ENCODE data around the gene MTR. TPM values are rescaled to one million over a fixed set of nuclear protein-coding genes. Genes with fewer than 3 reads are reported as not detected.

Gene MTR
- total RNA-seq, 4 donors from 2014 or later, result 19.0 to 78.1 (median 47.5) TPM

GRCh38 chr1:236802264-236802663, 7.2 kb downstream of the MTR start:
- H3K27me3 ChIP-seq, result no peaks in the 10 kb centered on the region
- H3K9me3 ChIP-seq, result no peaks in the 10 kb centered on the region
- no peak overlapping the region for H3K4me3 ChIP-seq
- no peaks in the 10 kb centered on the region for H3K36me3 ChIP-seq
- no peaks in the 10 kb centered on the region for H3K4me1 ChIP-seq
- TF ChIP-seq, protein P1, sequence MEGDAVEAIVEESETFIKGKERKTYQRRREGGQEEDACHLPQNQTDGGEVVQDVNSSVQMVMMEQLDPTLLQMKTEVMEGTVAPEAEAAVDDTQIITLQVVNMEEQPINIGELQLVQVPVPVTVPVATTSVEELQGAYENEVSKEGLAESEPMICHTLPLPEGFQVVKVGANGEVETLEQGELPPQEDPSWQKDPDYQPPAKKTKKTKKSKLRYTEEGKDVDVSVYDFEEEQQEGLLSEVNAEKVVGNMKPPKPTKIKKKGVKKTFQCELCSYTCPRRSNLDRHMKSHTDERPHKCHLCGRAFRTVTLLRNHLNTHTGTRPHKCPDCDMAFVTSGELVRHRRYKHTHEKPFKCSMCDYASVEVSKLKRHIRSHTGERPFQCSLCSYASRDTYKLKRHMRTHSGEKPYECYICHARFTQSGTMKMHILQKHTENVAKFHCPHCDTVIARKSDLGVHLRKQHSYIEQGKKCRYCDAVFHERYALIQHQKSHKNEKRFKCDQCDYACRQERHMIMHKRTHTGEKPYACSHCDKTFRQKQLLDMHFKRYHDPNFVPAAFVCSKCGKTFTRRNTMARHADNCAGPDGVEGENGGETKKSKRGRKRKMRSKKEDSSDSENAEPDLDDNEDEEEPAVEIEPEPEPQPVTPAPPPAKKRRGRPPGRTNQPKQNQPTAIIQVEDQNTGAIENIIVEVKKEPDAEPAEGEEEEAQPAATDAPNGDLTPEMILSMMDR (IDR thresholded peaks at IDR 0.05), result no peak
- TF ChIP-seq POLR2A (IDR thresholded peaks at IDR 0.05), result no peak
- intact Hi-C loops (cut with DNase I; ENCODE audit: low total_unique reads), result no loop called here
- no peak overlapping the region for H3K27ac ChIP-seq
- no peak for DNase-seq

DNA sequence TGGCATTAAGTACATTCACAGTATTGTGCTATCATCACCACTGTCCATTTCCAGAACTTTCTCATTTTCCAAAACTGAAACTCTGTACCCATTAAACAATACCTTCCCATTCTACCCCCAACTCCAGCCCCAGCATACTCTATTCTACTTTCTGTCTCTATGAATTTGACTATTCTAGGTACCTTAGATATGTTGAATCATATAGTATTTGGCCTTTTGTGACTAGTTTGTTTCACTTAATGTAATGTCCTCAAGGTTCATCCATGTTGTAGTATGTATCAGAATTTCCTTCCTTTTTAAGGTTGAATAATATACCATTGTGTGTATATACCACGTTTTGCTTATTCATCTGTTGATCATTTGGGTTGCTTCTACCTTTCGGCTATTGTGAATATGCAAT, 11.5 kb downstream of the MTR start:
- no peaks in the 10 kb centered on the region for H3K27me3 ChIP-seq
- H3K4me3 ChIP-seq, result no peak overlapping the region
- no peaks in the 10 kb centered on the region for H3K9me3 ChIP-seq
- TF ChIP-seq POLR2A (IDR thresholded peaks at IDR 0.05), result no peak
- TF ChIP-seq, protein P1 (IDR thresholded peaks at IDR 0.05), result no peak
- no peaks in the 10 kb centered on the region for H3K36me3 ChIP-seq
- no peak overlapping the region for H3K27ac ChIP-seq
- H3K4me1 ChIP-seq, result no peaks in the 10 kb centered on the region
- intact Hi-C loops (cut with DNase I; ENCODE audit: low total_unique reads), result no loop called here
- DNase-seq, result no peak

GRCh38 chr1:236808005-236808404, 12.9 kb downstream of the MTR start:
- H3K4me3 ChIP-seq, result no peak overlapping the region
- intact Hi-C loops (cut with DNase I; ENCODE audit: low total_unique reads), result no loop called here
- no peaks in the 10 kb centered on the region for H3K9me3 ChIP-seq
- no peaks in the 10 kb centered on the region for H3K4me1 ChIP-seq
- no peaks in the 10 kb centered on the region for H3K27me3 ChIP-seq
- H3K27ac ChIP-seq, result no peak overlapping the region
- DNase-seq, result no peak
- no peaks in the 10 kb centered on the region for H3K36me3 ChIP-seq
- TF ChIP-seq, protein P1 (IDR thresholded peaks at IDR 0.05), result no peak
- TF ChIP-seq POLR2A (IDR thresholded peaks at IDR 0.05), result no peak

DNA sequence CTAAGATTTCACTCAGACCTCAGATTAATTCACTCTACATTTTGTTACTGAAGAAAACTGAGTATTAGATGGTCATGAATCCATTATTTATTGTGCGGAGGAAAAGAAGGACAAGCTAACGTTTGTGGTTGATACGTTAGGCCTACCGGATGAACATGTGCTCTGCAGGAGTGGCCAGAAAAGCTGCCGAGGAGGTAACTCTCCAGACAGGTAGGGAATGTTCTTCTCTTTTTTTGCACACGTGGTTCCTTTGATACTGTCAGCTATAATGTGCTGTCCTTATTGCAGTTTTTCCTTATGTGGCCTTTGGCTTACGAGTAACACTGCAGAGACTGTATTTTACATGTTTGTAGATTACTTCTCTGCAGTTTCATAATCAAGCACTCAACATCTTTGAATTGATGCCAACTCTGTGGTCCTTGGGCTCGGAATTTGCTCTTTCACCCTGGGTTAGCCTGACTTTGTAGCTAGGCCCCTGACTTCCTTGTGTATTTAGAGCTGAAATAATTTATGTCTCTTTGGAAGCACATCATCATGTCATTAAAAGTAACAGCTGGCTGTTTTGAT, 13.6 kb downstream of the MTR start:
- Histone ChIP-seq H3K36me3 (no peaks in the 10 kb centered on the region), H3K4me3 (no peak overlapping the region), H3K27ac (no peak overlapping the region), H3K4me1 (no peaks in the 10 kb centered on the region), H3K27me3 (no peaks in the 10 kb centered on the region), H3K9me3 (no peaks in the 10 kb centered on the region)
- TF ChIP-seq, protein P1 (IDR thresholded peaks at IDR 0.05), result no peak
- TF ChIP-seq POLR2A (IDR thresholded peaks at IDR 0.05), result no peak
- no peak for DNase-seq
- intact Hi-C loops (cut with DNase I; ENCODE audit: low total_unique reads), result no loop called here

GRCh38 chr1:236809148-236809547, 14.1 kb downstream of the MTR start:
- no peaks in the 10 kb centered on the region for H3K4me1 ChIP-seq
- no peak for DNase-seq

More at GRCh38 chr1:236809148-236809547, 14.1 kb downstream of the MTR start:
- H3K36me3 ChIP-seq, result no peaks in the 10 kb centered on the region
- no peaks in the 10 kb centered on the region for H3K27me3 ChIP-seq
- TF ChIP-seq, protein P1 (IDR thresholded peaks at IDR 0.05), result no peak
- no peak for TF ChIP-seq POLR2A (IDR thresholded peaks at IDR 0.05)
- H3K9me3 ChIP-seq, result no peaks in the 10 kb centered on the region
- H3K4me3 ChIP-seq, result no peak overlapping the region
- intact Hi-C loops (cut with DNase I; ENCODE audit: low total_unique reads), result no loop called here
- H3K27ac ChIP-seq, result no peak overlapping the region
